GM10847 (cell line): ENCODE measurements around the gene HFE.

ENCODE experiments used
- POLR2A ChIP-seq: IDR thresholded peaks from 2 replicates; pipeline ENCODE4 v1.6.1; 2011; ENCODE audit not compliant: insufficient read length; ENCODE audit errors: extremely low read depth

HFE gene

GRCh38 chr6:26103141-26103769 lies 16.0 kb downstream of the HFE start:
- no peak for TF ChIP-seq POLR2A

- TF ChIP-seq POLR2A, result peak; percentile 99
Observed at GRCh38 chr6:26103770-26104456, 16.7 kb downstream of the HFE start.

GRCh38 chr6:26104457-26105108 lies 17.4 kb downstream of the HFE start:
- TF ChIP-seq POLR2A, result no peak

GRCh38 chr6:26105109-26105730 lies 18.0 kb downstream of the HFE start:
- no peak for TF ChIP-seq POLR2A

GRCh38 chr6:26105842-26106241 lies 18.6 kb downstream of the HFE start:
- TF ChIP-seq POLR2A, result no peak

- no peak for TF ChIP-seq POLR2A
Observed at GRCh38 chr6:26107935-26108334, 20.7 kb downstream of the HFE start.

GRCh38 chr6:26109772-26110171 lies 22.5 kb downstream of the HFE start:
- TF ChIP-seq POLR2A, result no peak

GRCh38 chr6:26113570-26113969 lies 26.3 kb downstream of the HFE start:
- no peak for TF ChIP-seq POLR2A

GRCh38 chr6:26115226-26115625 lies 28.0 kb downstream of the HFE start:
- TF ChIP-seq POLR2A, result no peak

- no peak for TF ChIP-seq POLR2A
Observed at GRCh38 chr6:26116267-26116666, 29.0 kb downstream of the HFE start.

- no peak for TF ChIP-seq POLR2A
Observed at GRCh38 chr6:26118999-26119398, 31.8 kb downstream of the HFE start.

GRCh38 chr6:26120807-26121140 lies 33.5 kb downstream of the HFE start:
- no peak for TF ChIP-seq POLR2A

GRCh38 chr6:26121141-26122004 lies 34.1 kb downstream of the HFE start:
- no peak for TF ChIP-seq POLR2A

GRCh38 chr6:26122005-26122388 lies 34.8 kb downstream of the HFE start:
- TF ChIP-seq POLR2A, result no peak

GRCh38 chr6:26122402-26122792 lies 35.2 kb downstream of the HFE start:
- no peak for TF ChIP-seq POLR2A
